Lower lobe of right lung (tissue), 2 donors: ENCODE measurements around the gene SP3. TPM values are rescaled to one million over a fixed set of nuclear protein-coding genes. Genes with fewer than 3 reads are reported as not detected.

Experiments used
- ATAC-seq, 2 donors: fragments of 200-7000 bp; cut with Tn5 transposase; one replicate each; pipeline ENCODE4 v1.9.1; 2020 to 2022; ENCODE audit warnings: mild to moderate bottlenecking in 2 of 2, moderate library complexity in 2 of 2
- DNase-seq: peaks from one replicate; pipeline ENCODE4 v3.0.0-alpha.2; 2020
- H3K27ac ChIP-seq: fragments of 200-600 bp; one replicate; pipeline ENCODE4 v1.8.0; 2022
- H3K27me3 ChIP-seq: fragments of 200-600 bp; one replicate; pipeline ENCODE4 v1.8.0; 2022; ENCODE audit warnings: low read depth
- H3K36me3 ChIP-seq: fragments of 200-600 bp; one replicate; pipeline ENCODE4 v1.8.0; 2022; ENCODE audit warnings: mild to moderate bottlenecking
- H3K4me1 ChIP-seq: fragments of 200-600 bp; one replicate; pipeline ENCODE4 v1.8.0; 2022
- H3K4me3 ChIP-seq: fragments of 200-600 bp; one replicate; pipeline ENCODE4 v1.8.0; 2022; ENCODE audit warnings: mild to moderate bottlenecking
- H3K9me3 ChIP-seq: fragments of 200-600 bp; one replicate; pipeline ENCODE4 v1.8.0; 2022
- CTCF ChIP-seq: fragments of 200-600 bp; IDR thresholded peaks from one replicate; pipeline ENCODE4 v1.8.0; 2022; ENCODE audit warnings: antibody characterized with exemption, mild to moderate bottlenecking
- intact Hi-C: fragments of 100-400 bp; cut with DNase I; formaldehyde crosslinking; loops from one replicate; pipeline ENCODE4 v1.11.0; 2022
- total RNA-seq: library from RNA; stranded (reverse); fragmentation: NEBNext Ultra II Directional; extraction: Animal tissue kit (Norgen Biotek cat#: 25700); gene quantifications from one replicate; pipeline ENCODE4 v1.2.1, GENCODE V29; 2021
- donor health status: DM: no; HTN: yes; CAD: no; lungs with severe emphysema.

SP3 gene
- total RNA-seq, 1 donor from 2014 or later, result 77.0 TPM

- no peak for DNase-seq
Observed at GRCh38 chr2:173966274-173967098, 1.3 kb upstream of the SP3 start.

GRCh38 chr2:173964565-173965371 lies 405 bp downstream of the SP3 start:
- Histone ChIP-seq H3K36me3 (no peaks in the 10 kb centered on the region), H3K27ac (peak overlapping the region; percentile 100), H3K4me1 (peaks cover 44% of the 10 kb centered on the region), H3K4me3 (peak overlapping the region; percentile 97), H3K9me3 (no peaks in the 10 kb centered on the region), H3K27me3 (no peaks in the 10 kb centered on the region)
- intact Hi-C loops, result no loop called here
- TF ChIP-seq CTCF, result no peak
- DNase-seq (peak; percentile 92), ATAC-seq (peak; percentile 87 to 91)

More at GRCh38 chr2:173966274-173967098, 1.3 kb upstream of the SP3 start:
- H3K36me3 ChIP-seq, result no peaks in the 10 kb centered on the region
- peaks cover 26% of the 10 kb centered on the region for H3K4me1 ChIP-seq
- H3K27me3 ChIP-seq, result no peaks in the 10 kb centered on the region
- TF ChIP-seq CTCF, result no peak
- H3K27ac ChIP-seq, result peak overlapping the region; percentile 100
- H3K4me3 ChIP-seq, result peak overlapping the region; percentile 97
- no peak for ATAC-seq
- no peaks in the 10 kb centered on the region for H3K9me3 ChIP-seq
- intact Hi-C loops, result no loop called here

GRCh38 chr2:173963817-173964564 lies 1.2 kb downstream of the SP3 start:
- DNase-seq (peak; percentile 94), ATAC-seq (peak; percentile 78 to 88)
- Histone ChIP-seq H3K27ac (peak overlapping the region; percentile 100), H3K36me3 (no peaks in the 10 kb centered on the region), H3K4me3 (peak overlapping the region; percentile 97), H3K27me3 (no peaks in the 10 kb centered on the region), H3K4me1 (peaks cover 51% of the 10 kb centered on the region), H3K9me3 (no peaks in the 10 kb centered on the region)
- no peak for TF ChIP-seq CTCF
- intact Hi-C loops, result no loop called here

GRCh38 chr2:173963323-173963816 lies 1.8 kb downstream of the SP3 start:
- Histone ChIP-seq H3K4me3 (peak overlapping the region; percentile 97), H3K4me1 (peaks cover 58% of the 10 kb centered on the region), H3K27me3 (no peaks in the 10 kb centered on the region), H3K27ac (peak overlapping the region; percentile 100), H3K9me3 (no peaks in the 10 kb centered on the region), H3K36me3 (no peaks in the 10 kb centered on the region)
- no peak for DNase-seq
- ATAC-seq, result no peak
- intact Hi-C loops, result no loop called here
- TF ChIP-seq CTCF, result peak; percentile 36

- H3K4me1 ChIP-seq, result peaks cover 65% of the 10 kb centered on the region
- intact Hi-C loops, result no loop called here
- TF ChIP-seq CTCF, result no peak
- peak overlapping the region; percentile 100 for H3K27ac ChIP-seq
- H3K36me3 ChIP-seq, result no peaks in the 10 kb centered on the region
- DNase-seq (no peak), ATAC-seq (no peak)
- H3K4me3 ChIP-seq, result peak overlapping the region; percentile 97
- no peaks in the 10 kb centered on the region for H3K9me3 ChIP-seq
- no peaks in the 10 kb centered on the region for H3K27me3 ChIP-seq
Observed at GRCh38 chr2:173962583-173963110, 2.5 kb downstream of the SP3 start.
